Measurements from ENCODE around the gene L1TD1. TPM values are rescaled to one million over a fixed set of nuclear protein-coding genes. Genes with fewer than 3 reads are reported as not detected.

L1TD1 gene
- polyA plus RNA-seq, 1 donor from 2014 or later = not detected

DNA sequence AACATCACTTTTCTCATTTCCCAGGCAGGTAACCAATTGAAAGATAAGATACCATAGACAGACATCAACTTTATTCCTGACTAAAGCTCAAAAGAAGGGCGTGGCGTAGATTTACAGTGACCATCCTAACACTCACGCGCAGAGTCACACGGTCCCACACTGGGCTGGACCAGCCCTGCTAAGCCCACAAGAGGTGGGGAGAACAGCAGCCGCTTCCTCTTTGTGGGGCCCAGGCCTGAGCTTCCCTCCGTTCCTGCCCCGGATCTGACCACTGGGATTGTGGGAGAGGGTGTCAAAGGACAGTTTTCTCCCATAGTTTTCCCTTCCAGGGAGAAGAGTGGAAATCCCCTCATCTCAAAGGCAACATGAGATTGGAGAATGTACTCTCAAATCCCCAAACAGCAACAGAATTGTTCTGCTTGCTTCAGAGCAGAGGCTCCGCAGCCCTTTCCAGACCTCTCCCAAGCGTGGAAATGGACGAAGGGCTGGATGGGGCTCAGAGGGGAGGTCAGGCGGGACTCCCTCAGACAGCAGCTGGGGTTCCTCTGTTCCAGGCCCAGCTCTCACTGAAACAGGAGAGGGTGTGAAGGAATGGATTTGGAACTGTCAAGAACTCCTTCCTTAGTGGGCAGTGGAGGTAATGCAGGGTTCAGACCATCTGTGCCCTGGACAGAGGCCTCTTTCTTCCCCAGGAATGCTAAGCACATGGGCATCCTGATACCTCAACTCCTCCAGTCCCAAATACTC lies 33.7 kb downstream of the L1TD1 start:
- Histone ChIP-seq H3F3A (ENCODE audit: insufficient read depth, low read length, poor library complexity, severe bottlenecking) (no peaks in the 10 kb centered on the region), H3K9me2 (ENCODE audit: insufficient read depth, low read length) (no peaks in the 10 kb centered on the region), H3K9me3 (ENCODE audit: low read length) (no peaks in the 10 kb centered on the region), H3K4me2 (ENCODE audit: low read length) (no peak overlapping the region), H3K36me3 (ENCODE audit: insufficient read depth, low read length) (no peaks in the 10 kb centered on the region), H4K20me1 (ENCODE audit: insufficient read depth) (no peaks in the 10 kb centered on the region), H3K27me3 (ENCODE audit: insufficient read depth, low read depth, low read length) (no peaks in the 10 kb centered on the region), H3K27ac (ENCODE audit: low read length) (no peak overlapping the region), H3K79me2 (replicated peaks; ENCODE audit: insufficient read depth, low read length) (no peaks in the 10 kb centered on the region), H3K9ac (ENCODE audit: low read length) (no peak overlapping the region), H3K4me3 (ENCODE audit: low read length) (no peak overlapping the region), H2AFZ (ENCODE audit: low read depth, low read length) (no peak overlapping the region)
- TF ChIP-seq EZH2 (IDR thresholded peaks at IDR 0.05; ENCODE audit: borderline replicate concordance, insufficient read depth, low read length, poor library complexity, severe bottlenecking) (no peak), RAD21 (conservative IDR thresholded peaks at IDR 0.05) (no peak), MXI1 (conservative IDR thresholded peaks at IDR 0.05; ENCODE audit: poor library complexity, severe bottlenecking) (no peak), POLR2AphosphoS5 (IDR thresholded peaks at IDR 0.05) (no peak), SMC3 (conservative IDR thresholded peaks at IDR 0.05; ENCODE audit: poor library complexity) (no peak), EP300 (conservative IDR thresholded peaks at IDR 0.05; ENCODE audit: poor library complexity, severe bottlenecking) (no peak), TAF1 (IDR thresholded peaks at IDR 0.05; ENCODE audit: low read depth) (no peak)
- TF ChIP-seq, protein P1, sequence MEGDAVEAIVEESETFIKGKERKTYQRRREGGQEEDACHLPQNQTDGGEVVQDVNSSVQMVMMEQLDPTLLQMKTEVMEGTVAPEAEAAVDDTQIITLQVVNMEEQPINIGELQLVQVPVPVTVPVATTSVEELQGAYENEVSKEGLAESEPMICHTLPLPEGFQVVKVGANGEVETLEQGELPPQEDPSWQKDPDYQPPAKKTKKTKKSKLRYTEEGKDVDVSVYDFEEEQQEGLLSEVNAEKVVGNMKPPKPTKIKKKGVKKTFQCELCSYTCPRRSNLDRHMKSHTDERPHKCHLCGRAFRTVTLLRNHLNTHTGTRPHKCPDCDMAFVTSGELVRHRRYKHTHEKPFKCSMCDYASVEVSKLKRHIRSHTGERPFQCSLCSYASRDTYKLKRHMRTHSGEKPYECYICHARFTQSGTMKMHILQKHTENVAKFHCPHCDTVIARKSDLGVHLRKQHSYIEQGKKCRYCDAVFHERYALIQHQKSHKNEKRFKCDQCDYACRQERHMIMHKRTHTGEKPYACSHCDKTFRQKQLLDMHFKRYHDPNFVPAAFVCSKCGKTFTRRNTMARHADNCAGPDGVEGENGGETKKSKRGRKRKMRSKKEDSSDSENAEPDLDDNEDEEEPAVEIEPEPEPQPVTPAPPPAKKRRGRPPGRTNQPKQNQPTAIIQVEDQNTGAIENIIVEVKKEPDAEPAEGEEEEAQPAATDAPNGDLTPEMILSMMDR (IDR thresholded peaks at IDR 0.05; ENCODE audit: poor library complexity, severe bottlenecking) = no peak
- TF ChIP-seq, protein P2, sequence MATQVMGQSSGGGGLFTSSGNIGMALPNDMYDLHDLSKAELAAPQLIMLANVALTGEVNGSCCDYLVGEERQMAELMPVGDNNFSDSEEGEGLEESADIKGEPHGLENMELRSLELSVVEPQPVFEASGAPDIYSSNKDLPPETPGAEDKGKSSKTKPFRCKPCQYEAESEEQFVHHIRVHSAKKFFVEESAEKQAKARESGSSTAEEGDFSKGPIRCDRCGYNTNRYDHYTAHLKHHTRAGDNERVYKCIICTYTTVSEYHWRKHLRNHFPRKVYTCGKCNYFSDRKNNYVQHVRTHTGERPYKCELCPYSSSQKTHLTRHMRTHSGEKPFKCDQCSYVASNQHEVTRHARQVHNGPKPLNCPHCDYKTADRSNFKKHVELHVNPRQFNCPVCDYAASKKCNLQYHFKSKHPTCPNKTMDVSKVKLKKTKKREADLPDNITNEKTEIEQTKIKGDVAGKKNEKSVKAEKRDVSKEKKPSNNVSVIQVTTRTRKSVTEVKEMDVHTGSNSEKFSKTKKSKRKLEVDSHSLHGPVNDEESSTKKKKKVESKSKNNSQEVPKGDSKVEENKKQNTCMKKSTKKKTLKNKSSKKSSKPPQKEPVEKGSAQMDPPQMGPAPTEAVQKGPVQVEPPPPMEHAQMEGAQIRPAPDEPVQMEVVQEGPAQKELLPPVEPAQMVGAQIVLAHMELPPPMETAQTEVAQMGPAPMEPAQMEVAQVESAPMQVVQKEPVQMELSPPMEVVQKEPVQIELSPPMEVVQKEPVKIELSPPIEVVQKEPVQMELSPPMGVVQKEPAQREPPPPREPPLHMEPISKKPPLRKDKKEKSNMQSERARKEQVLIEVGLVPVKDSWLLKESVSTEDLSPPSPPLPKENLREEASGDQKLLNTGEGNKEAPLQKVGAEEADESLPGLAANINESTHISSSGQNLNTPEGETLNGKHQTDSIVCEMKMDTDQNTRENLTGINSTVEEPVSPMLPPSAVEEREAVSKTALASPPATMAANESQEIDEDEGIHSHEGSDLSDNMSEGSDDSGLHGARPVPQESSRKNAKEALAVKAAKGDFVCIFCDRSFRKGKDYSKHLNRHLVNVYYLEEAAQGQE (IDR thresholded peaks at IDR 0.05; ENCODE audit: borderline replicate concordance) = no peak

DNA sequence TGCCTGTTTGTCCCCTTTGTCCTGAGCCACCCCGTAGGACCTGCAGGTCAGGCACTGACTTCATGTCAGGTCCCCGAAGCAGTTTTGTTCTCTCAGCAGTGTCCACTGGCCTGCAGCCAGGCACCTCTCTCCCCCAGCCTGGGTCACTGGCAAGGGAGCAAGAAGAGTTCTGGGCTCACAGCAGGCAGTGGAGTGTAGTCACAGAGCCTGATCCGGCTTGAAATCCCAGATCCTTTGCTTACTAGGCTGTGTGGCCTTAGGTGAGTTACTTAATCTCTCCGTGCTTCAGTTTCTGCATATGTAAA lies 34.2 kb downstream of the L1TD1 start:
- no peaks in the 10 kb centered on the region for H3F3A ChIP-seq (ENCODE audit: insufficient read depth, low read length, poor library complexity, severe bottlenecking)
- H3K79me2 ChIP-seq (replicated peaks; ENCODE audit: insufficient read depth, low read length) = no peaks in the 10 kb centered on the region
- no peaks in the 10 kb centered on the region for H3K27me3 ChIP-seq (ENCODE audit: insufficient read depth, low read depth, low read length)
- no peak overlapping the region for H3K9ac ChIP-seq (ENCODE audit: low read length)
- no peaks in the 10 kb centered on the region for H3K36me3 ChIP-seq (ENCODE audit: insufficient read depth, low read length)
- no peaks in the 10 kb centered on the region for H3K9me2 ChIP-seq (ENCODE audit: insufficient read depth, low read length)
- TF ChIP-seq EP300 (conservative IDR thresholded peaks at IDR 0.05; ENCODE audit: poor library complexity, severe bottlenecking) = no peak
- TF ChIP-seq, protein P1 (IDR thresholded peaks at IDR 0.05; ENCODE audit: poor library complexity, severe bottlenecking) = no peak
- H4K20me1 ChIP-seq (ENCODE audit: insufficient read depth) = no peaks in the 10 kb centered on the region
- no peak overlapping the region for H3K4me2 ChIP-seq (ENCODE audit: low read length)
- H3K9me3 ChIP-seq (ENCODE audit: low read length) = no peaks in the 10 kb centered on the region
- H3K27ac ChIP-seq (ENCODE audit: low read length) = no peak overlapping the region
- no peak overlapping the region for H3K4me3 ChIP-seq (ENCODE audit: low read length)
- no peak overlapping the region for H2AFZ ChIP-seq (ENCODE audit: low read depth, low read length)

All from neural cell (in vitro differentiated cells).